GM21717 (cell line): Measurements from ENCODE around the gene PGAP2.
"Not testable (repeated sequence)": the region's sequence is repeated elsewhere in the genome, so short reads cannot be mapped to it uniquely, and the experiment has no call there.

Experiments used
- ATAC-seq: cut with Tn5 transposase; IDR thresholded peaks from one replicate; pipeline ENCODE4 v1.9.1; 2021; ENCODE audit warnings: mild to moderate bottlenecking, moderate library complexity; ENCODE audit not compliant: unreplicated experiment

PGAP2 gene

DNA sequence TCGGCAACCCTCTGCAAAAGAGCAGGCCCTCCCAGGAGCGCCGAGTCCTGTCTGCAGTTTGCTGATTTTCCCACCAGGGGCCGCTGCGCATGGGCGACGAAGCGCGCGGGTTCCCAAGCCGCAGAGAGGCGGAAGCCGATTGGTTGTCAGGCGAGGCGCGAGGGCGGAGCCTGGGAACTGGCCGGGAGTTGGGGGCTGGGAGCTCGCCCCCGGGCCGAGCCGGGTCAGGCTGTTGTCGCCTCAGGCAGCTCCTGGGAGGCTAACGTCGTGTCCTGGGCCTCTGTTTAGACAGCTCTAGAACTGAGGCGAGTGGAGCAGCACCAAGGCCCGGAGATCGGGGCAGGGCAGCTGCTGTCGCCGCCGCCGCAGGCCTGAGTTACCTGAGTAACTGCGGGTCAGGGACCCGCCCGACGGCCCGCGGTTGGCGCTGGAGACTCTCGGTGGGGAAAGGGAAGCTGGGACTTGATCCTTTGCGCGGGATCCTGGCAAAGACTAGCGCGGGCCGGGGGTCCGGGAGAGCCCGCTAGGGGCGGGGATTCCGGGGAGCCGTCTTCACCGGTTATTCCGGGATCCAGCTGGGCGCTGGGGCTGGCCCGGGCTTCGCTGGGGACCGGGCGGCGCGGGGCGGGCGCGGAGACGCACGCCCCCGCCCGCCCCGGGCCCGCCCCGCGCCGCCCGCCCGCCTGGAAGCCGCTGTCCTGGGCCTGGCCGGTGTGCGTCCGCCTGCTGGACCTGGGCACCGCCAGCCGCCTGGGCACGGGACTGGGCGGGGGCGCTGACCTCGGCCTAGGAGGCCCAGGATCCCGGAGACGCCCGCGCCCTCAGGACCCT lies 46.8 kb downstream of the PGAP2 start, which contains the start of gene STIM1:
STIM1 (plus strand) TSS at position 688 of the 831 bp plus-strand sequence. CDS start 607 bp downstream, outside the sequence.
- peak; percentile 67 for ATAC-seq

DNA sequence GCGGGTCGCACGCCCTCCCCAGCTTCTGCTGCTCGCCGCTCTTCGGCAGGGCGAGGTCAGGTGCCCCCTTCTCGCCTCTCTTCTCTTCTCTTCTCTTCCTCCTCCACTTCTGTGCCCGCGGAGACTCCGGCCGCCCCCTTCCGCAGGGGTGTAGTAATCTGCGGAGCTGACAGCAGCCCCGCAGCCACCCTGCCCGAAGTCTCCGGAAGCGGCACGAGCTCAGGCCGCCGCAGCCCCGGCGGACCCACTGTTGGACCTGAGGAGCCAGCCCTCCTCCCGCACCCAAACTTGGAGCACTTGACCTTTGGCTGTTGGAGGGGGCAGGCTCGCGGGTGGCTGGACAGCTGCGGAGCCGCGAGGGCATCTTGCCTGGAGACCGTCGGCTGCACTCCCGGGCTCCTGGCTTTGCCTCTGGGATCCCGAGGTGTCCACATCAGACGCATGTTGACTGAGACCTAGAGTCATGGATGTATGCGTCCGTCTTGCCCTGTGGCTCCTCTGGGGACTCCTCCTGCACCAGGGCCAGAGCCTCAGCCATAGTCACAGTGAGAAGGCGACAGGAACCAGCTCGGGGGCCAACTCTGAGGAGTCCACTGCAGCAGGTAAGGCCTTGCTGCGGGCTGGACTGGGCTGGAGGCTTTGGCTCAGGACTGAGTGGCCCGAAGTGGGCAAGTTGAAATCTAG lies 47.6 kb downstream of the PGAP2 start:
- peak; percentile 11 for ATAC-seq

DNA sequence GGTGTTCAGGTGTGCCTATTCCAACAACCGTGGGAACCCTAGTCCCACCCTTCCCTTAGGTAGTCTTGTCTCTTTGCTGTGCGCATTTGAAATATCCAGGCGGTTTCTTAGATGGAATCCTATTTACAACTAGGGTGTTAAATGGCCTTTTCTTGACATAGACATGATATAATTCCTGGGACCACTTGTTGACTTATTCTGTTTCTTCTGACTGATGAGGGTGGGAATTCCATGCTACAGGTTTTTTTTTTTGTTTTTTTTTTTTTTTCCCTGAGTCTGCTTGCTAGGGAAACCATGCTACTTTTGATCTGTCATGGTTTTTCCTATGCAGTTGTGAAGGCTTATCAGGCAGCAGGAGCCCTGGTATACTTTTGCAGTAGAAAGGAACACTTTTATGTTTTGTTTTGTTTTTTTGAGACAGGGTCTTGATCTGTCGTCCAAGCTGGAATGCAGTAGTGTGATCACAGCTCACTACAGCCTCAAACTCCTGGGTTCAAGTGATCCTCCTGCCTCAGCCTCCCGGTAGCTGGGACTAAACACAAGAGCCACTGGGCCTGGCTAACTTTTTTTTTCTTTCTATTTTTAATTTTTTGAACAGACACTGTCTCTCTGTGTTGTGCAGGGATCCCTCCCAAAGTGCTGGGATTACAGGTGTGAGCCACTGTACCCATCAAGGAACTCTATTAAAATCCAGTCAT lies 48.6 kb downstream of the PGAP2 start:
- no peak for ATAC-seq

DNA sequence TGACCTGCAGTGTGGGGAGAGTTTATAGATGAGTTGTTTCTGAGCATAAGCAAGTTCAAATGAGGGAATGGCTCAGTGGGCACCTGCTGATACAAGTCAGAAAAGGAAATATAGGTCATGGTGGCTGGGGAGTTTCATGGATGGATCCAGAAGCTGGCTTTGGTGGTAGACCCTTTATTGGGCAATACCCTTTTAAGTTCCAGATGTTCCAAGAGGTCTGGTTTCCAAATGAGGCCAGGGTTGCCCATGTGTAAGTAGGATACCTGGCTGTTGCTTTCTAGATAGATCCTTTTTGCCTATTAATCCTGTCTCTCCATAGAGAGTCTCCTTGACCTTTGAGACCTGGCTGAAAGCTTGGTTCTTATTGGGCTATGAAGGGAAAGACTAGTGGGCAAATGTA lies 49.3 kb downstream of the PGAP2 start:
- no peak for ATAC-seq

DNA sequence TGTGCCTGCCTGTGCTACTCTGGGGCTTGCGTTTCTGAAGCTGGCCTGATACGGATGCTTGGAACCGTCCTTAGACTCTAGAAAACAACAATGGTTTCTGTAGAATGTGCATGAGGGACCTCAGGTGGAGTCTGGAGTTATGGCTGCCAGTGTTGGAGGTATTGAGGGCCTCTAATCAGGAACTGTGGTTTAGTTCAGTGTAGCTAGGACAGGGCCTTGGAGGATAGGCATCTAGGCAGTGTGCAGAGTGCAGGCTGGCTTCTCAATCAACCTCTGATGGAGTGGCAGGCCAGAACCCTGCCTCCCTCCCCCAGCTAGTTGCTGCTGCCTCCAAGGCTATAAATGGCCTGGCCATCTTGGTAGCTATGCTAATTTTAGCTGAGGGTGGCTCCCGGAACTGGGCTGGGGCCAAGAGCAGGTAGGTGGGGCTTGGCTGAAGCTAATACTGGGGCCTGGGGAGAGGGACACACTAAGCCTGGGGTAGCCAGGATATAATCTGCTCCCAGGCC lies 51.1 kb downstream of the PGAP2 start:
- ATAC-seq = peak; percentile 40

DNA sequence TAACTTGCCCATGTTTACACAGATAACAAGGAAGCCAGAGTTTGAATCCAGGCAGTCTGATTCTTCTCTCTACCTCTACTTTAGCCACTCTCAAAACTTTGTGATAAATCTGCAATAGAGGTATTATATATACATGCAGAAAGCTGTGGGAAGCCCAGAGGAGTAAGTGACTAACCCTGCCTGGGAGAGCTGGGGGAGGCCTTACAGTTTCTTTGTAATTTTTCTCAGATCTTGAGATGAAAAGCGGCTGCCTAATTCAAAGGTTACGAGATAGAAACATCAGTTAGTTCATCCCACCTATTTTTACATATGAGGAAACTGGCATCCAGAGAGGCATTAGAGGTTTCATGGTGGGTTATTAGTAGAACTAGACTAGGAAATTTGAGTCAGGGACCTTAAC lies 52.0 kb downstream of the PGAP2 start:
- ATAC-seq = no peak

DNA sequence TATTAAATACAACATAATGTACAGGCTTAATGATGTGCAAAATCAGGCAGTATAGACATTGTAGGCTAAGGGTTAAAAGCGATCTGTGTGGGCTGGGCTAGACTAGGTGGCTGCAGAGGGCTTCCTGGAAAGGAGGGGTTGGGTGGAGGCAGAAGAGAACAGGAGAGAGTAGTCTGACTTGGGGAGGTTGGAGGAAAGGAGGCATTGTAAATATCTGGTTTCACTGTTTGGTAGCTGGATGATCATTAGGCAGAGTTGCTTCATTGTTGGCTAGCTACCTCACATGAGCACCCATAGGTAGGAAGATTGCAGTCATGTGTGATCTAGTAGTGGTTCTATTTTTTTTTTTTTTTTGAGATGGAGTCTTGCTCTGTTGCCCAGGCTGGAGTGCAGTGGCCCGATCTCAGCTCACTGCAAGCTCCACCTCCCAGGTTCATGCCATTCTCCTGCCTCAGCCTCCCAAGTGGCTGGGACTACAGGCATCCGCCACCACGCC lies 52.6 kb downstream of the PGAP2 start:
- ATAC-seq = not testable (repeated sequence)

DNA sequence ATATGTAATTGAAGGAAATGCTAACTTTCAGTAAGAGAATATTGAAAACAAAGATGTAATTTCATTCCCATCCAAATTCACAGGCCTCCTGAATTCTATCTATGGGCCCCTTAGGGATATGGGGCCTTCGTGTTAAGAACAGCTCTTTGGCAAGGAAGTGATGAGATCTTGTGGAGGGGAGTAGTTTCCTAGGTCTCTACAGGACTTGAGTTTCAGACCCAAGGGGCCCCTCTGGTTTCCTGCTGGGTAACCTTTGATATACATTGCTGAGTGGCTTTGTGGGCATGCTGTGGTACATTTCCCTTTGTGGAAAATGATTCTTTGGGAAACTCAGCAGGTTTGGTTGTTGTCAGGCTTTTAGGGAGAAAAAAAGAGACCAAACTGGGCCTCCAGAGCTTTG lies 53.3 kb downstream of the PGAP2 start:
- ATAC-seq = no peak

DNA sequence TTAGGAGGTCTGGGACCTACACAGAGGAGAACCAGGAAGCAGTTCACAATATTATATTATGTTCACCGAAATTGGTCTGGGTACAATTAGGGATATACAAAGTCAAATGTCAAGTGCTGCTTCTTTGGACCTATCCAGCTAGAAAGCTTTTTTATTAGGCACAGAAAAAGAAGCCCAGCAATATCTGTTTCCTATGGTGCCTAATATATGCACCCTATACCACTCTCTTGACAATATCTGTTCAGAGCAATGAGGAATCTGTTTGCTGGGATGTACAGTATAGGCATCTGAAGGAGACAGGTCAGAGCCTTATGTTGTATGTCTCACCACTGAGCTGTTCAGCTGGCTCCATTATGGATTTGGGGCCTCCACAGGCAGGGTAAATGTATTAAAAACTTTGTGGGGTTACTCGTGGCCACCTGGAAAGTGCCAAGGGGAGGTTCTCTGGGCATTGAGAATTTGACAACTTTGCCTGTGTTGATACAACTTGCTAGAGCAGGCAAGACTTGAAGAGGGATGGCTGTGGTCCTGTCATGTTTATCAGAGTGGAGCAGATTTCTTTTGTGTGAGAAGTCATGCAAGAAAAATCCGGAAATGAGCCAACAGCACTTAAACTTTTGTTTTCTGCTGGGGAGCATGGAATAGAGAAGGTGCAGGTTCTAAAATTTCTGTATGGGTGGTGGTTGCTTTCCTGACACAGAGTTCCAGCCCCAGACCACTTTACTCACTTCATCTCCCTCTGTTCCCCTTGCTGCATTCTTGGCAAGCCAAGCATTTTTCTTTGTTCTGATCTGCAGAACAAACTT lies 57.2 kb downstream of the PGAP2 start:
- no peak for ATAC-seq

DNA sequence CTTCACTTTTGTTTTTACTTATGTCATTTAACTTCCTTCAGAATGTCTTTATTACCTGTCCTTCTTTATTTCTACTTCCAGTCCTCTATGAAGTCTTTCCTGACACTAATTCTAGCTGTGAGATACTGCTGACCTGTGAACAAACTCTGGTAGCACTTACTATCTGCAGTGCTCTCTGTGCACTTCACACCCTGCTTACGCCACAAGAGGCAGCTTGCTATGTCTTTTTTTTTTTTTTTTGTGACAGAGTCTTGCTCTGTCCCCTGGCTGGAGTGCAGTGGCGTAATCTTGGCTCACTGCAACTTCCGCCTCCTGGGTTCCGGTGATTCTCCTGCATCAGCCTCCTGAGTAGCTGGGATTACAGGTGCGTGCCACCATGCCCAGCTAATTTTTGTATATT lies 57.8 kb downstream of the PGAP2 start:
- ATAC-seq = no peak

DNA sequence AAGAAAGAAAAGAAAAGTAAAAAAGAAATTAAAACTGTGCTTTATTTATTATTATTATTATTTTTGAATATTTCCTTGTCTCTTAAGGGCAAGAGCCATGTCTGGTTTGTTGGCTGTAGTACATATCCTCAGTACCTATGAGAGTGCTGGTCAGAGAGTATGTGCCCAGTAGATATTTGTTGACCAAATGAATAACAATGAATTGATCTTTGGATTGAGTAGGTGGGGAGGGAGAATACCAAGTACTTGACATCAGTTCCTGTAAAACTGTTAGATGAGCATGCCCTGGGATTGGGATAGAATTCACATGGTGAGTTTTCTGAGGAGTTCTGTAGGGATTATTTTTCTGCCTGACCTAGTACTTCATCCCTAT lies 58.5 kb downstream of the PGAP2 start:
- no peak for ATAC-seq

DNA sequence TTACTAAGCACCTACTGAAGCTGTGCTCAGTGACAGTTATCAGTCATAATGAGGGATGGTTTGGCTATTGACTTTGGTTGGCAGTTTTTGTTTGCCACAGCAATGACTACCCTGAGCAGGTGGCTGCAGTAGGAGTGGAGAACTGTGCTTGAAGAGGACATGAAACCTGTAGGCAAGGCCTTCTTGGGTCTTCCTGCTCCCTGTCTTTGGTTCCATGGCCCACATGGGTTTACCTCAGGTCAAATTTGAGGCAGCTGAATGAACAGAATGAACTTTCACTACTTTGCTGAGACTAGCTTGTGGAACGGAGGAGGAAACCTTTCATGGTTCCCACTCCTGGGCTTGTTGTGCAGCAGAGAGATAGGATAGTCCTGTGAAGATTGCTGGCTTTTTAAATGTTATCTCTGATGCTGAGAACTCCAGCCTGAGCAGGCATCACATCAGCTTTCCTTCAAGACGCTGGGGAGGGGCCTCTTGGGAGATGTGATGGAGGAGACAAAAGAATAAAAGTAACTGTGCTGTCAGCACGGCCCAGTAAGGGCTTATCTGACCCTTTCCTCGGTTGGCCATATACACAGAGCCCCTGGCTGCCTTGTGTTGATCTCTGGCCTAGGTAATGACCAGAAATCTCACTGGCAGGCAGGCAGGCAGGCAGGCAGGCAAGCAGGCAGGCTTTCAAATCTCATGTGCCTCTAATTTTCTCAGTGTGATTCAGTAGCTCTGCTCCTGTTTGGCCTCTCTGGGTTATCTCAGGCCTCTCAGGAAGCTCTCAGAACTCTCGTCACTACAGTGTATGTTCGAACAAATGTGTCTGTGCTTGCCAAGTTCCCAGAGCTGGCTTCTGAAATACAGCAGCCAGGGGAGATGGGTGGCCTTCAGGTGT lies 59.1 kb downstream of the PGAP2 start:
- ATAC-seq = peak; percentile 73

DNA sequence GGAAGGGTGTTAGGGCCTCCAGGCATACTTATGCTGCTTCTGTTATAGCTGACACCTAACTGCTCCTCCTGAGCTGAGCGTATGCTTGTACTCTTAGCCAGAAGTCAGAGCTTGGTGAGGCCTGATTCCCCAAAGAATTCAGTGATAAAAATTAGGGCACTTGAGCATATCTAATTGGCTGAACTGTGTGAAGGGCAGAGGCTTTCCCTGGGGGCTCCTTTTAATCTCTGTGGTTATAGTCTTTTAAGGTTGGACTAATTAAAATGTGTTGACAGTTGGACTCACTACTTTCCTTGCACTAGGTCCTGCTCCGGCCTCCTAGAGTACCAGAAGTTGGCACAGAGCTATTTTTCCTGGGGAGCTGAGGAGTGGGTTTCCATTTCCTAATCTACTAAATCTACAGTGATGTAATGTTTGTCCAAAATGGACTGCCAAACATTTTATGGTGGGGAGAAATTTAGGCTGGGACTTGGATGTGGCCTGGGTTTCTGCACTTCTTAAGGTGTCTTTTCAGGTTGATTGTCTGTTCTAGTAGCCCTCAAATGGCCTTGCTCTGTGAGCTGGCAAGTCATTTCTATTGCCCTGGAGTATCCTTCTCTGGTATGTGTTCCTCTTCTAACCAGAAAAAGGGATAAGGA lies 65.5 kb downstream of the PGAP2 start:
- no peak for ATAC-seq
